Osteoblast (primary cell): ENCODE data around the gene TRAPPC10. TPM values are rescaled to one million over a fixed set of nuclear protein-coding genes. Genes with fewer than 3 reads are reported as not detected.

Source experiments
- DNase-seq: peaks from one replicate; pipeline ENCODE4 v3.0.0; 2011; ENCODE audit warnings: low spot score, mixed read lengths; ENCODE audit not compliant: insufficient read length; ENCODE audit errors: missing footprints
- H2AFZ ChIP-seq: 2 replicates; pipeline ENCODE4 v1.6.0; 2011; ENCODE audit warnings: mild to moderate bottlenecking, low read length
- H3K27ac ChIP-seq: 2 replicates; pipeline ENCODE4 v1.5.1; 2011; ENCODE audit warnings: mild to moderate bottlenecking, low read depth, low read length, moderate library complexity
- H3K27me3 ChIP-seq: 2 replicates; pipeline ENCODE4 v1.6.0; 2012; ENCODE audit warnings: mild to moderate bottlenecking, control low read depth, inconsistent platforms, low read length, moderate library complexity; ENCODE audit not compliant: insufficient read depth
- H3K36me3 ChIP-seq: 2 replicates; pipeline ENCODE4 v1.5.1; 2011; ENCODE audit warnings: mild to moderate bottlenecking, low read length, control low read depth, moderate library complexity; ENCODE audit not compliant: insufficient read depth
- H3K4me1 ChIP-seq: 2 replicates; pipeline ENCODE4 v1.5.1; 2011; ENCODE audit warnings: mild to moderate bottlenecking, low read length, control low read depth, moderate library complexity; ENCODE audit not compliant: insufficient read depth
- H3K4me2 ChIP-seq: 2 replicates; pipeline ENCODE4 v1.6.0; 2011; ENCODE audit warnings: mild to moderate bottlenecking, low read length; ENCODE audit not compliant: insufficient read depth
- H3K4me3 ChIP-seq: fragments of 200-600 bp; sonication (generic); 3 replicates; pipeline ENCODE4 v1.5.1; 2012; ENCODE audit warnings: mild to moderate bottlenecking, low read length, inconsistent platforms; ENCODE audit not compliant: insufficient read depth
- H3K79me2 ChIP-seq: 2 replicates; pipeline ENCODE4 v1.6.0; 2012; ENCODE audit warnings: mild to moderate bottlenecking, low read length, control low read depth, inconsistent platforms; ENCODE audit not compliant: insufficient read depth
- H3K9me3 ChIP-seq: 2 replicates; pipeline ENCODE4 v1.5.1; 2011; ENCODE audit warnings: low read depth, low read length, control low read depth
- H4K20me1 ChIP-seq: 2 replicates; pipeline ENCODE4 v1.6.0; 2012; ENCODE audit warnings: mild to moderate bottlenecking, low read length, control low read depth; ENCODE audit not compliant: insufficient read depth
- total RNA-seq: library from RNA; depleted of rRNA; stranded (reverse); fragments of >200 nt; gene quantifications from 2 replicates; pipeline ENCODE4 v1.2.3, GENCODE V29; 2012
- TF ChIP-seq, protein P1 (sequence below): IDR thresholded peaks from 2 replicates; pipeline ENCODE4 v1.5.1; 2011; ENCODE audit warnings: mild to moderate bottlenecking, low read depth, low read length, moderate library complexity; ENCODE audit errors: extremely low read depth

The TRAPPC10 gene
- total RNA-seq, 1 donor, result 36.2 TPM

GRCh38 chr21:43974791-43975468 lies 37.2 kb upstream of the TRAPPC10 start:
- Histone ChIP-seq H3K4me1 (no peaks in the 10 kb centered on the region), H3K36me3 (peaks cover 25% of the 10 kb centered on the region), H3K4me3 (no peak overlapping the region), H3K79me2 (no peaks in the 10 kb centered on the region), H3K27ac (no peak overlapping the region), H3K27me3 (no peaks in the 10 kb centered on the region), H2AFZ (no peak overlapping the region), H3K4me2 (peak overlapping the region; percentile 44), H3K9me3 (no peaks in the 10 kb centered on the region), H4K20me1 (peaks cover 3% of the 10 kb centered on the region)
- TF ChIP-seq, protein P1, sequence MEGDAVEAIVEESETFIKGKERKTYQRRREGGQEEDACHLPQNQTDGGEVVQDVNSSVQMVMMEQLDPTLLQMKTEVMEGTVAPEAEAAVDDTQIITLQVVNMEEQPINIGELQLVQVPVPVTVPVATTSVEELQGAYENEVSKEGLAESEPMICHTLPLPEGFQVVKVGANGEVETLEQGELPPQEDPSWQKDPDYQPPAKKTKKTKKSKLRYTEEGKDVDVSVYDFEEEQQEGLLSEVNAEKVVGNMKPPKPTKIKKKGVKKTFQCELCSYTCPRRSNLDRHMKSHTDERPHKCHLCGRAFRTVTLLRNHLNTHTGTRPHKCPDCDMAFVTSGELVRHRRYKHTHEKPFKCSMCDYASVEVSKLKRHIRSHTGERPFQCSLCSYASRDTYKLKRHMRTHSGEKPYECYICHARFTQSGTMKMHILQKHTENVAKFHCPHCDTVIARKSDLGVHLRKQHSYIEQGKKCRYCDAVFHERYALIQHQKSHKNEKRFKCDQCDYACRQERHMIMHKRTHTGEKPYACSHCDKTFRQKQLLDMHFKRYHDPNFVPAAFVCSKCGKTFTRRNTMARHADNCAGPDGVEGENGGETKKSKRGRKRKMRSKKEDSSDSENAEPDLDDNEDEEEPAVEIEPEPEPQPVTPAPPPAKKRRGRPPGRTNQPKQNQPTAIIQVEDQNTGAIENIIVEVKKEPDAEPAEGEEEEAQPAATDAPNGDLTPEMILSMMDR, result no peak
- peak; percentile 54 for DNase-seq

GRCh38 chr21:43975469-43976098 lies 36.5 kb upstream of the TRAPPC10 start:
- Histone ChIP-seq H3K27me3 (no peaks in the 10 kb centered on the region), H3K4me2 (peak overlapping the region; percentile 44), H3K4me1 (no peaks in the 10 kb centered on the region), H3K4me3 (no peak overlapping the region), H2AFZ (no peak overlapping the region), H3K27ac (no peak overlapping the region), H4K20me1 (peaks cover 3% of the 10 kb centered on the region), H3K9me3 (no peaks in the 10 kb centered on the region), H3K36me3 (peaks cover 22% of the 10 kb centered on the region), H3K79me2 (no peaks in the 10 kb centered on the region)
- TF ChIP-seq, protein P1, result peak; percentile 92
- DNase-seq, result peak; percentile 97

DNA sequence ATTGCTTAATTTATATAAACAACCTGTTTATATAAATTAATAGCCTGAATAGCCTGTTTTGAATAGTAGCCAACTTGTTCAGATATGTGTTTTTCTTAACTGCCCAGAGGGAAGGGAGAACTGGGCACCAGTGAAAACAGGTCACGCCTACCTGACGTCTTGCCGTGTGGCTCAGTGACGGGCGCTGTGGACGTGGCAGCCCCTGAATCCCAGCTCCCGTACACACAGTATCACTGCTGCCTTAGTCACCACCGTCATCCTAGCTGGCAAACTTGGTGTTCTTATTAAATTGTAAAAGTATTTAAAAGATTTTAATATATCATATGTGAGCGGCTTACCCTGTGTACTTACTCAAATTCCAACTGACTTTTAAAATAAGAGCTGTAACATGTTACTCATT lies 35.4 kb upstream of the TRAPPC10 start:
- no peaks in the 10 kb centered on the region for H3K4me1 ChIP-seq
- peaks cover 3% of the 10 kb centered on the region for H4K20me1 ChIP-seq
- H3K27ac ChIP-seq, result no peak overlapping the region
- H2AFZ ChIP-seq, result no peak overlapping the region
- H3K9me3 ChIP-seq, result no peaks in the 10 kb centered on the region
- TF ChIP-seq, protein P1, result no peak
- no peak overlapping the region for H3K4me3 ChIP-seq
- H3K4me2 ChIP-seq, result no peak overlapping the region
- no peaks in the 10 kb centered on the region for H3K27me3 ChIP-seq
- H3K36me3 ChIP-seq, result peaks cover 16% of the 10 kb centered on the region
- H3K79me2 ChIP-seq, result no peaks in the 10 kb centered on the region
- peak; percentile 39 for DNase-seq

DNA sequence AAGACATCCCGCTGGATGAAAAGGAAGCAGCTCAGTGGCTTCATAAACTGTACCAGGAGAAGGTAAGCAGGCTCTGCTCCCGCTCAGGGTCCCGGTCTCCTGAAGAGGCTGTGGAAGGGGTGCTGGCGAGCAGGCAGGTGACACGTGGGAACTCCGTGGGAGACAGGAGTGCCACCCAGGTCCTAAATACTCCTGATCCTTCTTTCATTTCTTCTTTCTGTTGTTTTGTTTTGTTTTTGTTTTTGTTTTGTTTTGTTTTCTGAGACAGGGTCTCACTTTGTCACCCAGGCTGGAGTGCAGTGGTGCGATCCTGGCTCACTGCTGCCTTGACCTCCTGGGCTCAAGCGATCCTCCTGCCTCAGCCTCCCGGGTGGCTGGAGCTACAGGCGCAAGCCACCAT lies 34.0 kb upstream of the TRAPPC10 start:
- TF ChIP-seq, protein P1, result no peak

More for the DNA sequence above, 34.0 kb upstream of the TRAPPC10 start:
- Histone ChIP-seq H2AFZ (no peak overlapping the region), H3K36me3 (peaks cover 30% of the 10 kb centered on the region), H3K9me3 (no peaks in the 10 kb centered on the region), H3K4me2 (no peak overlapping the region), H3K79me2 (no peaks in the 10 kb centered on the region), H4K20me1 (peaks cover 3% of the 10 kb centered on the region), H3K27ac (no peak overlapping the region), H3K4me3 (no peak overlapping the region), H3K27me3 (no peaks in the 10 kb centered on the region), H3K4me1 (no peaks in the 10 kb centered on the region)
- peak; percentile 45 for DNase-seq
